NCI-H2081 (cell line): ENCODE results near the gene AIPL1.

Source experiments
- DNase-seq, 2 experiments: peaks; one replicate each; lab custom pipeline; 2025; lab: John Stamatoyannopoulos, UW

Gene AIPL1

GRCh38 chr17:6467567-6467966 lies 32.6 kb upstream of the AIPL1 start:
- no peak for DNase-seq

- DNase-seq, result no peak
Measured at GRCh38 chr17:6465206-6466003, 30.5 kb upstream of the AIPL1 start.

GRCh38 chr17:6464446-6465041 lies 29.6 kb upstream of the AIPL1 start:
- no peak for DNase-seq

- DNase-seq, result no peak
Measured at GRCh38 chr17:6463616-6464445, 28.9 kb upstream of the AIPL1 start.

GRCh38 chr17:6462692-6463091 lies 27.8 kb upstream of the AIPL1 start:
- no peak for DNase-seq

- no peak for DNase-seq
Measured at GRCh38 chr17:6461792-6462524, 27.0 kb upstream of the AIPL1 start.

- DNase-seq, result no peak
Measured at GRCh38 chr17:6461246-6461645, 26.3 kb upstream of the AIPL1 start.

- no peak for DNase-seq
Measured at GRCh38 chr17:6460531-6461161, 25.7 kb upstream of the AIPL1 start.

GRCh38 chr17:6458460-6458950 lies 23.6 kb upstream of the AIPL1 start:
- DNase-seq, result no peak

- DNase-seq, result no peak
Measured at GRCh38 chr17:6457688-6458459, 23.0 kb upstream of the AIPL1 start.

- DNase-seq, result no peak
Measured at GRCh38 chr17:6456914-6457687, 22.2 kb upstream of the AIPL1 start.

- DNase-seq, result no peak
Measured at GRCh38 chr17:6456321-6456720, 21.4 kb upstream of the AIPL1 start.

GRCh38 chr17:6455321-6455705 lies 20.4 kb upstream of the AIPL1 start:
- peak in 1 of 2 experiments; percentile 16 for DNase-seq

- DNase-seq, result no peak
Measured at GRCh38 chr17:6454495-6455320, 19.8 kb upstream of the AIPL1 start.

GRCh38 chr17:6453279-6454024 lies 18.5 kb upstream of the AIPL1 start:
- no peak for DNase-seq

GRCh38 chr17:6452471-6453266 lies 17.7 kb upstream of the AIPL1 start:
- no peak for DNase-seq
